ENCODE results near the gene KRT23.
A peak's percentile ranks its signal among the peaks of the same experiment; 100 is the strongest.

Gene KRT23

GRCh38 chr17:40909351-40909750 lies 28.1 kb downstream of the KRT23 start:
- DNase-seq (ENCODE audit: low read depth) = peak; percentile 9

- no peak for DNase-seq (ENCODE audit: low read depth)
These were observed 30.8 kb downstream of the KRT23 start for GRCh38 chr17:40906613-40907012.

GRCh38 chr17:40905370-40905769 lies 32.1 kb downstream of the KRT23 start:
- no peak for DNase-seq (ENCODE audit: low read depth)

DNA sequence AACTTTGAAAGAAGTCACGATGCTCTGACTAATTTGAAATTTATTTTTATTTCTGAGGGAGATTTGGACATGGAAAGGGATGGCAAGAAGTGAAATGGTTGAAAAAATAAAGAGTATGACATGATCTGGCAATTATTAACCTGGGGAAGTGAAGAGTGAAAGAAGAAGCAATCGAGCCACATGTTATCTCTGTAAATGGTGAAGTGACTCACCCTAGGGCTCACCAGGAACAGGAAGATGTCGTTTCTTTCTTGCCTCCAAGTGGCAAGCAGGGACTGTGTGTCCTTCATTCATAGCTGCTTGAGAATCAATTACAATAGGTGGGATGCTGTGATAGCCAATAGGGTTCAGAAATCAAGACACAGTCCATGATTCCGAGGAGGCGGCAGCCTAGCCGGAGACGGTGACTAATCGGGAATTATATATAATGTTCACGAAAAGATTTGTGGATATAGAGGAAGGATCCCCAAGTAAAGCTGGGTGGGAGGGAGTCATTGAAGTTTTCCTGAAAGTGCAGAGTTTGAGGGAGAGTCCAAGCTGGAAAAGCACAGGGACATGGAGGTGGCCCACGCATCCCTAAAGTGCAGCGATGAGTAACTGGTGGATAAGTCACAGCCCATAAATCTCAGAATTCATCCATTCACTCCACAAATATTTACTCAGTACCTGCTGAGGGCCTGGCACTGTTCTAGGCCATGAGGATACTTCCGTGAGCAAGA lies 34.2 kb downstream of the KRT23 start:
- DNase-seq (ENCODE audit: low read depth) = no peak

- DNase-seq (ENCODE audit: low read depth) = no peak
These were observed 34.9 kb downstream of the KRT23 start for GRCh38 chr17:40902498-40902897.

DNA sequence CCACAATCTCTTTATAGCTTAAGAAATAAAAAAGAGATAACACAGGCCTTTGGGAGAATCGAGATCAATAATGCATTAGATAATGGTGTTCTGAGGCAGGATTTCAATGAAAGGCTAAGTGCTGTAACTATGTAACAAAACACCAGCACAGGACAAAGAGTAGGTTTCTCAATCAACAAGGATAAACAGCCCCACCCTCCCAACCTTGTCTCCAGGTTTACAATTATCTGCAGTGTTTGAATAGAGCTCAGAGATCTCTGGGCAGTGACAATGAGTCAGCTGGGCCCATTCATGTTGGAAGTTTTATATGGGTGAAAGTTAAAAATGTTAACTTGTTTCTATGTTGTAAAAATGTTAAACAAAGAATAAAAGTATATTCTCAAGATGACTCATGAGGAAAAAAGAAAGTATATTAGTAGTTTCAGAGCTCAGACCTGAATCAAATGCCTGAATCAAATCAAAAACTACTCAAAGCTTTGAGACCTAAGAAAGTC lies 35.4 kb downstream of the KRT23 start:
- no peak for DNase-seq (ENCODE audit: low read depth)

DNA sequence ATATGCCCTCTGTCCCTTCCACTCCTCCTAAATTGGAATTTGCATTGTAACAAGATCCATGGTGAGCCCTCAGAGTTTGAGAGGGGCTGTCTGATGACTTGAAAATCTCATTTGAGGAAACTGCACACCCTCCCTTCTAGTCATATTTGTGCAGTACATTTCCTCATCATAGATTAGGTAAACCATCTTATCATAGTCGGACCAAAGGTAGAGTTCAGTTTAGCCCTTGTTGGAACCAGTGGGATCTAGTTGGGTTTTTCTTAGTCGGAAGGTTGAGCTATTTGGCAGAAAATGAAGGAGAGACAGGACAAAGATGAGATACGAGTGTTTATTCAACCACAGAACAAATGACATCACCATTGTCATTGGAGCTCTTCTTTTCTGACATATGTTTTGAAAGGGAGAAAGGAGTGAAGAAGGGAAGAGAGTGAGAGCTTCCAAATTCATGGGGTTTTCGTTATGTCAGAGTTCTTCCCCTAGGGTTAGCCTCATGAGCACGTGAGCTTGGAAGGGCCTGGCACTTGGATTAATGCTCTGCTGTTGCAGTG lies 36.6 kb downstream of the KRT23 start:
- DNase-seq (ENCODE audit: low read depth) = no peak

DNA sequence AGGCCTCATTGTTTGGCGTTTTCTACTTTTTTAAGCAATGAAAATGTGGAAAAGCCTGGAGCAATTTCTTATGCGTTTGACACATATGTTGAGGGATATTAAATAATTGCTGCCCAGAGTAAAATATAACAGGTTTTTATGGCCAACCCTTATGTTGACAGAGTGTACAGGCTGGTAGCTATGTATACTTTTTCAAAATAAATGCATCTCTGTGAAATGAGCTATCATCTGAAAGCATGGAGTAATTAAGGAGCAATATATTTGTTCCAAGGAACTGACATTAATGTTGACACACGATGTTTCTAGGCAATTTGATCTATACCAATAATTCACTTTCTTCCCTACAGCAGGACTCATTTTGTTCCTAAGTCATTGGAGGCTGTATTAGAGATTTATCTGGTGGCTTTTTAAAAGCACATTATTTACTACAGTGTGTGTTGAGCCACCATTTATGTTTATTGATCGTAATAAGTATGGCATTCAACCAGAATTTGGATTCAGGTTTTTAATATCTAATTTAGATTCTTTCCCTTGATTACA lies 40.5 kb downstream of the KRT23 start:
- DNase-seq (ENCODE audit: low read depth) = no peak

DNA sequence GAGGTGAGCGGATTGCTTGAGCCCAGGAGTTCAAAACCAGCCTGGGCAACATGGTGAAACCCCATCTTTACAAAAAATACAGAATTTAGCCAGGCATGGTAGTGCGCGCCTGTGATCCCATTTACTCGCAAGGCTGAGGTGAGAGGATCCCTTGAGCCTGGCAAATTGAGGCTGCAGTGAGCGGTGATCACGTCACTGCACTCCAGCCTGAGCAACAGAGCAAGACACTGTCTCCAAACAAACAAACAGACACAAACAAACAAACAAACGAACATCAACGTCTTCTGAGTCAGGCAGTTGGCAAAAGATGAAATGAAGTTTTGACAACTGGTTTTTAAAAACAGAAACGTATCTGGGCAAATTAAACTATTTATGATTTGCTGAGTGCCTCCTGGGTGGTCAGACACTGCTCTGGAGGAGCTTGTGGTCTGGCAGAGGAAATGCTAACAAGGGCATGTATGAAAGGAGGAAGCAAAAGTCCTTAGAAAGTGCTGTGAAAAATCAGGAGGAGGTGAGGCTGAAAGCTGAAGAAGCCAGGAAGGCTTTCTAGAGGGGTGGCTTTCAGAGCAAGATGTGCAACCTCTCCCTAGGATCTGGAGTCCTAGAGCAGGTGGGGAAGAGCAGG lies 42.2 kb downstream of the KRT23 start:
- DNase-seq (ENCODE audit: low read depth) = no peak

GRCh38 chr17:40888196-40888720 lies 49.2 kb downstream of the KRT23 start:
- no peak for DNase-seq (ENCODE audit: low read depth)

DNA sequence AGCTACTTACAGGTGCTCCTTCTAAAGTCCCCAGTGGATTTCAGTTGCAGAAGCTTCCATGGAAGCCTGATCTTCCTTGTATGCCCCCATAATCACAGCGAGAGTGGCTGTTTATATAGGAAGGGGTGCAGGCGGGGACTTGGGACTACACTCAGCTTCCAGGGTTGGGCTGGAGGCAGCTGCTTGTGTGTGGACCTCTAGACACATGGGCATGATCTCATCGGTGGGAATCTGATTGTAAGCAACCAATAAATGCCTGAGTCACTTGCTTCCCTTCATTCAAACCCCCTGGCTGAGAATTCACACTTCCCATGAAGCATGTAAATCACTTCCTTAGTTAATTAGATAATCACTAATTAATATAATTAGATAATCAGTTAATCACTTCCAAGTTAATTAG lies 51.4 kb downstream of the KRT23 start:
- no peak for DNase-seq (ENCODE audit: low read depth)

DNA sequence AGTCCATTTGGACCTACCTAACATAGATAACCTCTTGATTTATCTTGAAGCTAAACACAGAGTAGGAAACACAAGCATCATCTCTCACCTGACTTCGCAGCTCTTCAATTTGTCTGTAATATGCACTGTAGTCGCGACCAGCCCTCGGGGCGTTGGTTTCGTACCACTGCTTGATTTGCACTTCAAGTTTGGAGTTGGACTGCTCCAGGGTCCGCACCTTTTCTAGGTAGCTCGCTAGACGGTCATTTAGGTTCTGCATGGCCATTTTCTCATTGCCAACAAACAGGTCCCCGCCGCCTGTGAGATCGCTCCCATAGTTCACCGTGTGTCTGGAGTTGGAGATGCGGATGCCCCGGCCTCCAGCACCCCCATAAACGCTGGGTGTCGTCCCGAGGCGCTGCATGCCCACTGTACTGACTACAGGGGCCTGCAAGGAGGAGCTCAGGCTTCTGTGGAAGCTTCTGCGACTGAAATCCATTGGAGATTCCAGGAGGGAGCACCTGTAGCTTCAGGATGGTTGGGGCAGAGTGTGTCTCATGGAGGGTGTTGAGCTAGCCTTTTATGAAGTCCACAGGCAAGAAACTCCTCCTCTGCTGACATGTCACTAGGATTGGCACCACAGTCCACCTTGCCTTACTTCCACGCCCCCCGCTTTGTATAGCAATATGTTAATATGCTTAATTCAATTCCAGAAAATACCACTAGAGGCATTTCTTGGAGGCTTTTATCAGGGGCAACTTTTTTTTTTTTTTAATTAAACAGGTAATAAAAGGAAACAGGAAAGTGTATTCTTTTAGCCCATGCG lies 52.5 kb downstream of the KRT23 start, which contains the start of gene KRT20:
Gene KRT20 (minus strand): TSS at position 535 of the 805 bp plus-strand sequence. CDS start 57 bp downstream, at position 478.
- DNase-seq (ENCODE audit: low read depth) = no peak

DNA sequence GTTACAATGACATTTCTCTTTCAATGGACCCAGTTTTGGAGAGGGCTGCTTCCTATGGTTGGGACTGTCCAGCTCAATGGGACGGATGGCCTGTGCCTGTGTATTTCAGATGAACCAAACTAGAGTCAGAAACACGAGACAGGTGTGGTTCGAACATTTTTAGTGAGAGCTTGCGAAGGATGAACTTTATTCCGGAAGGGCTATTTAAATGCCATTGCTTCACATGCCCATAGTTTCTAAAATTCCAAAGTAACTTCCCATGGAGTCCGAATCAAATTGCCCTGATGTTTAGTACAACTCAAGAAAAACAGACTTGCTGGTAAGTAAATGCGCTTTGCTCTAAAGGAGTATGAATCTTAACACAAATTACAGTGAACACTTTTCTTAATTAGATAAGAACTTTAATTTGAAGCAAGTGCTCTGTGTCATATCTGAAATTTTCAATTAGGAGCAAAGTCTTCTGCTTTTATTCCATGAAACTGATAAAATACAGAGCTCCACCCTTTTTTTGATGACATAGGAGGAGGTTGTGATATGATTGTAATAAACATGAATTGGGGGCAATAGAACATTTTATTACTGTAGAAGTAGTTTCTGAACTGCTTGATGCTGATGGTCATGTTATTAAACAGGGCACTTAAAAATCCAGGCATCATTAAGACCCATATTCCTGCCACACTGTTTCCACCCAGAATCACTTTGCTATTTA lies 53.7 kb downstream of the KRT23 start:
- no peak for DNase-seq (ENCODE audit: low read depth)

DNA sequence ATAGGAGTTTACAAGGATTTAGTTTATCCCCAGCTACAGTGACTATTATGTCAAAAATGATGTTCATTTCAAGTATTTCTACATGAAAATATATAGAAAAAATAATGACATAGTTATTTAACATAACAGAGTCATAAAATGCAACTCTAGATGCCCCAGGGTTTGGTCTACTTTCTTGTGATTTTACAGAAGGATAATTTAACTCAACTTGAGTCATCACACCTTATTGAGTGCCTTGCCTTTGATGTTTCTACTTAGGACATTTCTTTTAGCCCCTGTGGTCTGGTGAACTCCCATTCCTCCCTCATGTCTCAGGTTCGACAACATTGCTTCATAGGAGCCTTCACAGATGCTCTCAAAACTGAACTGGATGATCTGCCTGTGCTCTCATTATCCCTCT lies 54.4 kb downstream of the KRT23 start:
- DNase-seq (ENCODE audit: low read depth) = no peak

DNA sequence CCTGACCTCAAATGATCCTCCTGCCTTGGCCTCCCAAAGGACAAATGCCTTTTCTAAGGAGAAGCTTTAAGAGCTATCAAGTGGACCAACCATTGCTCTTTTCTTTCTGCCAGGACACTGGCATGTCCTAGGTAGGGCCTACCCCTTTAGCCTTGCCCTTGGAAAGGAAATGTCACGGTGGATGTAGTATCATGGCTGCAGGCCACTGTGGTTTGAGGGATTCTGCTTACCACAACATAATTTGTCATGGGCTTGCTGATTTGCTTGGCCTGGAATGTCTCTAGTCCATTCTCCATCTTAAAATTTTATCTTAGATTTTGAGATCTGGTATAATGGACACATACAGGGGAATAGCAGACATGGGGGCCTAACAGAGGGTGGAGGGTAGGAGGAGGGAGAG lies 58.4 kb downstream of the KRT23 start:
- no peak for DNase-seq (ENCODE audit: low read depth)

- no peak for DNase-seq (ENCODE audit: low read depth)
These were observed 59.4 kb downstream of the KRT23 start for GRCh38 chr17:40878044-40878443.

GRCh38 chr17:40873801-40874200 lies 63.6 kb downstream of the KRT23 start:
- no peak for DNase-seq (ENCODE audit: low read depth)

DNA sequence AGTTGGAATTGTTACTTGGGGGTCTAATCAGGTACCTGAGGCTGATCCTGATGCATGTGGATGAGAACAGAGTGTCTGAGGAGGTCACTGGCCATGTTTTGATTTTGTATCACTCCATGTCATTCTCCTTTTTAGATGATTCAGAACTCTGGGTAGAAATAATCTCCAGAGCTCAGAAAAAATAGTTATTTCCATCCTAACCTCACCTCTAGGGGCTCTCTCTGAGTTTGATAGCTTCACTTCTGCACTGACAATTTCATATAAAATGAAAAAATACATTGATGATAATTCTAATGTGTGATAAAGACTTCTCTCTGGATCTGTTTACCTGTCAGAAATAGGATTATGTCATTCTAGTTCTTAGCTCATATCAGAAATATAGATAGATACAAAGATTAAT lies 64.2 kb downstream of the KRT23 start:
- no peak for DNase-seq (ENCODE audit: low read depth)

Measured in CMK (cell line).